Fibroblast of the aortic adventitia (primary cell): ENCODE results near the gene UBL7. TPM values are rescaled to one million over a fixed set of nuclear protein-coding genes. Genes with fewer than 3 reads are reported as not detected.

Experiments
- DNase-seq: peaks from one replicate; pipeline ENCODE4 v3.0.0-alpha.2; 2010; ENCODE audit warnings: low read depth
- H3K4me3 ChIP-seq: 2 replicates; pipeline ENCODE4 v1.5.1; 2011; ENCODE audit warnings: low read depth, mild to moderate bottlenecking, control low read depth, low read length, moderate library complexity
- total RNA-seq: library from RNA; depleted of rRNA; stranded (reverse); fragments of >200 nt; gene quantifications from 2 replicates; pipeline ENCODE4 v1.2.3, GENCODE V29; 2012; ENCODE audit warnings: low replicate concordance
- TF ChIP-seq, protein P1 (sequence below): IDR thresholded peaks from 2 replicates; pipeline ENCODE4 v1.5.1; 2011; ENCODE audit warnings: mild to moderate bottlenecking, low read length, control low read depth, inconsistent platforms; ENCODE audit not compliant: insufficient read depth

UBL7 gene
- total RNA-seq, 1 donor = 50.3 TPM

DNA sequence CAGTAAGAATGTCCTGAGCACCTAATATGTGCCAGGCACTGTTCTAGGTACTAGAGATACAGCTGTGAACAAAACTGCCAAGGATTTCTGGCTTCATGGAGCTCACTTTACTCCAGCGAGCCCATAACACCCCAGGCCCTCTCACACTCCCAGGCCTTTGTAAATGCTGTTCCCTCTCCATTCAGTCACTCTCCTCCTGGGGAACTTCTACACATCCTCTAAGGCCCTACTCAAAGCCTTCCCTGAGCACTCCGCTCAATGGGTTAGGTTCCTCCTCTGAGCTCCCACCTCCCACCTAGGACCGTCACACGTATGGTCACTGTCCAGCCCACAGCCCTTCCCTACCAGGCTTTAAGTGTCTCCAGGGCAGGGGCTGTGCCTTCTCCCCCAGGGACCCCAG lies 54.4 kb downstream of the UBL7 start:
- no peak overlapping the region for H3K4me3 ChIP-seq
- DNase-seq = no peak
- TF ChIP-seq, protein P1, sequence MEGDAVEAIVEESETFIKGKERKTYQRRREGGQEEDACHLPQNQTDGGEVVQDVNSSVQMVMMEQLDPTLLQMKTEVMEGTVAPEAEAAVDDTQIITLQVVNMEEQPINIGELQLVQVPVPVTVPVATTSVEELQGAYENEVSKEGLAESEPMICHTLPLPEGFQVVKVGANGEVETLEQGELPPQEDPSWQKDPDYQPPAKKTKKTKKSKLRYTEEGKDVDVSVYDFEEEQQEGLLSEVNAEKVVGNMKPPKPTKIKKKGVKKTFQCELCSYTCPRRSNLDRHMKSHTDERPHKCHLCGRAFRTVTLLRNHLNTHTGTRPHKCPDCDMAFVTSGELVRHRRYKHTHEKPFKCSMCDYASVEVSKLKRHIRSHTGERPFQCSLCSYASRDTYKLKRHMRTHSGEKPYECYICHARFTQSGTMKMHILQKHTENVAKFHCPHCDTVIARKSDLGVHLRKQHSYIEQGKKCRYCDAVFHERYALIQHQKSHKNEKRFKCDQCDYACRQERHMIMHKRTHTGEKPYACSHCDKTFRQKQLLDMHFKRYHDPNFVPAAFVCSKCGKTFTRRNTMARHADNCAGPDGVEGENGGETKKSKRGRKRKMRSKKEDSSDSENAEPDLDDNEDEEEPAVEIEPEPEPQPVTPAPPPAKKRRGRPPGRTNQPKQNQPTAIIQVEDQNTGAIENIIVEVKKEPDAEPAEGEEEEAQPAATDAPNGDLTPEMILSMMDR = no peak

DNA sequence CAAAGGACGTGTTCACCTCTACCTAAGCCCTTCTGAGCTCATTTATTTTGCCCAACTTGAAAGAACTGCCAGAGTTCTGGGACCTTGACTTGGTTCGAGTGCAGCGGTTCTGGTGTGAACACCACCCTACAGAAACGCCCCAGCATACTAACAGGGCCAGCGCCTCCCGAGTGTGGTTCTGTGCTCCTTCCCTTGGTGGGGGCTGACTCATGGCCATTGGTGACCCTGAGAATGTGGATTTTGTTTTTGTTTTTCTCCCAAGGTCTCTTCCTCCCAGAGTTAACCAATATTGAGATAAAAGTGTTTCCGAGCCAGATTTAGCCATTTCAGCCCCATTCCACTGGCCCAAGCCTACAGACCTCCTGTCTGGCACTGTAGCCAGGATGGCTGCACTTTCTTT lies 55.1 kb downstream of the UBL7 start:
- TF ChIP-seq, protein P1 = no peak
- no peak for DNase-seq

DNA sequence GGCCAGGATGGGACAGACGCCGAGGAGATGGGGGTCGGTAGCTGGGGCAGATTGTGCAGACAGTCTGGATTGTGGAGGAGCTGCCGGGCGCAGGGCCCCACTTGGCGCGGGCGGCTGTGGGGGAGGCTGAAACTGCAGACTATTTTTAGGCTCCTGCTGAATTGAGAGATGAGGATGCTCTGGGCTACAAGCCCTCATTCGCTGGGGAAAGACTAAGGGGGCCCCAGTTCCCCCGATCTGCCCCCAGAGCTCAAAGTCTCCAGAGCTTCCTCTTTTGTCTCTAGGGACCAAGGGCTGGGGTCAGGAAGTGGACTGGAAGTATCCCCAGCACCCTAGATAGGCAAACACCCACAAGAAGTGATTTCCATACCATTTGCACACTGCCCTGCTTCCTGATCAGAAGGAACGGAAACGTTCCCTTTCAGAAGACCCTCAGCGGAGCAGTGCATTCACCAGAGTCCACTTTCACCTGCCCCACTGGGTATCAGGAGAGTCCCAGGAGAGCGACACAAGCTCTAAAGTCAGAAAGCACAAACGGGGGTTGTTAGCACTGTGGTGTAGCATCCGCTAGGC lies 56.9 kb downstream of the UBL7 start:
- TF ChIP-seq, protein P1 = no peak
- H3K4me3 ChIP-seq = no peak overlapping the region
- no peak for DNase-seq

More for the DNA sequence above, 55.1 kb downstream of the UBL7 start:
- H3K4me3 ChIP-seq = no peak overlapping the region

DNA sequence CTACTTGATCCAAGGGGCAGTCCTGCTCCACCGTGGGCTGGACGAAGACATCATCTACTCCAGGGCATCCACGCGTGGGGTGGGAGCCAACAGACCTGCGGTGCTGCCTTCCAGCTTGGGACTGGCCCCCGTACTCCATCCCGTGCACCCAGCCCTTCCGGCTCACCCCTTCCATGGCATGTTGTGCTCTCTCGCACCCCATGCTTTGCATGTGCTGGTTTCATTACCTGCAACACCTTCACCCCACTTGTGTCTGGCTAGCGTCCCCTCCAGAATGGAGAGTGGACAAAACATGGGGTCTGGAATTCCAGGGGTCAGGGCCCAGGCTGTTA lies 57.4 kb downstream of the UBL7 start:
- DNase-seq = no peak
- H3K4me3 ChIP-seq = no peak overlapping the region
- TF ChIP-seq, protein P1 = no peak

DNA sequence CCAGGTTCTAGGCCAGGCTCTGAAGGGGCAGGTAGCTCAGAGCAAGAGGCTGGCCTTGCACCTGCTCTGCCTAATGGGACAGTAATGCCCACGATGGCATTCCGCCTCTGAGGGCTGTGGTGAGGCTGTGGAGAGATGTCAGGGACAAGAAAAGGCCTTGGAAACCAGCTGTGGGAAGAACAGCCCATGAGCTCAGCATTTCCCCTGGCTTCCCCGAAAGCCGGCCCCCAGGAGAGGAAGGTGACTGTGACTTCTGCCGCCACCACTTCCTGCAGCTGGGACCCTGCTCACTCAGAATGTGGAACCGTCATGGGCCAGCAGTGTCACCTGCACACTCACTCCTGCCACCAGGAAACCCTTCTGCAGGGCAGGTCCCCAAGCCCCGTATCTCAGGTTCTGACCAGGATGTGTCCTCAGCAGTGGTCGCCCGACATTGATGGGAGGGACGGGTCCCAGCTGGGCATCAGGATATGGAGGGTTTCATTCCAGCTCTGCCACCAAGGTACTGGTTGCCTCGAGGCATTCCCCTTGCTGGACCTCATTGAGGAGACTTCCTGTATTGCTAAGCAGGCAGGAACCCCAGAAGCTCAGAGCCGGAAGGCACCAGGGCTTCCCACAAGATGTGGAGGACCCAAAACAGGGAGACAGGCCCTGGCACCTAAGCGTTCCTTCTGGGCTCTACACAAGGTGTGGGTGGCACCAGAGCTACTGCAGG lies 57.9 kb downstream of the UBL7 start:
- TF ChIP-seq, protein P1 = no peak
- no peak for DNase-seq
- H3K4me3 ChIP-seq = no peak overlapping the region

DNA sequence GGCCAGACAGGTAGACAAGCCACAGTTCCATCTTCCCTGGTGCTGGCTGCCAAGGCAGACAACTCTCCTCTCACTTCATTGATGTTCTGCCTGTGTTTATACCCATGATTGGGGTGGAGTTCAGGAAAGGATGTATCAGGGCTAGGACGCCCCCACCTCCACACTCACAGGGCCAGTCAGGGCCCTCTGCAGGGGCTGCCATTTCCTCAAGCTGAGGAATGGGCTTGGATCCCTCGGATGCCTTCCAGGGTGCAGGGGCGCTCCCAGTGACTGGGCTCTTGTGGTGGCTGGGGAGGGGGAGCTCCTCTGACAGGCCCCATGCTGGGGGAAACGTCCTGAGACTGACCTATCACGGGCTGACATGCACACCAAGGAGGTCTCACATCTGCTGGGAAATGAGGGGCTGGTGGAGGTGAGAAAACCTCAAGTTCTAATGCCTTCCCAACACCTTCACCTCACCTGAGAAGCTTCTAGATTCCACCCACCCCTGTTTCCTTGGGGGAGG lies 58.6 kb downstream of the UBL7 start:
- DNase-seq = no peak
- TF ChIP-seq, protein P1 = no peak
- H3K4me3 ChIP-seq = no peak overlapping the region
